Kidney (tissue), 14 donors: Measurements from ENCODE around the gene AUTS2. TPM values are rescaled to one million over a fixed set of nuclear protein-coding genes. Genes with fewer than 3 reads are reported as not detected.

Source experiments
- DNase-seq, 5 donors: peaks; one replicate each; pipeline ENCODE4 v3.0.0-alpha.2; 2013 to 2020
- FAIRE-seq: peaks from 2 replicates; lab custom pipeline; 2012; peaks lifted over from hg19 to GRCh38; lab: Jason Lieb, UNC
- H3K27ac ChIP-seq, 2 donors: one replicate each; pipeline ENCODE4 v1.7.0; 2013; ENCODE audit warnings: low read depth in 2 of 2, low read length in 2 of 2, inconsistent platforms in 1 of 2
- H3K27me3 ChIP-seq: one replicate; pipeline ENCODE4 v1.7.1; 2013; ENCODE audit warnings: low read length, inconsistent platforms; ENCODE audit not compliant: control insufficient read depth, insufficient read depth
- H3K36me3 ChIP-seq, 3 donors: one replicate each; pipeline versions ENCODE4 v1.7.0 to v1.7.1; 2013; ENCODE audit warnings: low read length in 3 of 3, control low read depth in 1 of 3, inconsistent platforms in 1 of 3; ENCODE audit not compliant: insufficient read depth in 3 of 3, control insufficient read depth in 2 of 3
- H3K4me1 ChIP-seq, 3 donors: one replicate each; pipeline versions ENCODE4 v1.7.0 to v1.7.1; 2013; ENCODE audit warnings: low read length in 3 of 3, inconsistent platforms in 1 of 3, low read depth in 1 of 3; ENCODE audit not compliant: control insufficient read depth in 2 of 3, insufficient read depth in 2 of 3
- H3K4me3 ChIP-seq, 3 donors: one replicate each; pipeline versions ENCODE4 v1.7.0 to v1.8.1; 2013; ENCODE audit warnings: low read length in 3 of 3, control low read depth in 1 of 3, inconsistent platforms in 1 of 3
- H3K9ac ChIP-seq, 3 donors: one replicate each; pipeline versions ENCODE4 v1.7.0 to v1.7.1; 2013; ENCODE audit warnings: low read length in 3 of 3, control low read depth in 1 of 3, inconsistent platforms in 1 of 3
- H3K9me3 ChIP-seq, 3 donors: one replicate each; pipeline versions ENCODE4 v1.7.0 to v1.7.1; 2013; ENCODE audit warnings: low read length in 3 of 3, control low read depth in 1 of 3, inconsistent platforms in 1 of 3; ENCODE audit not compliant: control insufficient read depth in 2 of 3, insufficient read depth in 1 of 3
- intact Hi-C: fragments of 100-400 bp; cut with DNase I; formaldehyde crosslinking; loops from one replicate; pipeline ENCODE4 v1.11.1; 2022
- polyA plus RNA-seq: library from polyadenylated mRNA; stranded (reverse); fragments of 350-450 nt; fragmentation: Illumina TruSeq; extraction: RNeasy Lipid Tissue Mini Kit (QIAGEN cat#74804); gene quantifications from one replicate; pipeline ENCODE4 v1.2.3, GENCODE V29; 2014; ENCODE audit warnings: low read depth, low replicate concordance; ENCODE audit not compliant: insufficient read depth
- total RNA-seq: library from RNA; stranded (reverse); fragmentation: NEBNext Ultra II Directional; extraction: Animal tissue kit (Norgen Biotek cat#: 25700); gene quantifications from one replicate; pipeline ENCODE4 v1.2.1, GENCODE V29; 2021
- TF ChIP-seq, protein P1 (sequence below): IDR thresholded peaks from 3 replicates; pipeline ENCODE4 v1.5.1; 2012; ENCODE audit warnings: mild to moderate bottlenecking, moderate library complexity, borderline replicate concordance; ENCODE audit not compliant: insufficient read depth; ENCODE audit errors: extremely low read depth
- donor health status: control.
- donor health status: control.
- donor health status: control.
- donor health status: control.
- donor health status: control.
- donor health status: DM: yes; HTN: yes; CAD: no.
- donor health status: Normal renal cell carcinoma (clear cell type).

The AUTS2 gene
- total and polyA plus RNA-seq, 2 donors from 2014 or later: 5.2 to 33.8 TPM

- H3K9ac ChIP-seq: no peak overlapping the region
- FAIRE-seq: no peak
- no peaks in the 10 kb centered on the region for H3K9me3 ChIP-seq
- H3K36me3 ChIP-seq: no peaks in the 10 kb centered on the region
- intact Hi-C loops: no loop called here
- H3K27ac ChIP-seq: no peak overlapping the region
- TF ChIP-seq, protein P1, sequence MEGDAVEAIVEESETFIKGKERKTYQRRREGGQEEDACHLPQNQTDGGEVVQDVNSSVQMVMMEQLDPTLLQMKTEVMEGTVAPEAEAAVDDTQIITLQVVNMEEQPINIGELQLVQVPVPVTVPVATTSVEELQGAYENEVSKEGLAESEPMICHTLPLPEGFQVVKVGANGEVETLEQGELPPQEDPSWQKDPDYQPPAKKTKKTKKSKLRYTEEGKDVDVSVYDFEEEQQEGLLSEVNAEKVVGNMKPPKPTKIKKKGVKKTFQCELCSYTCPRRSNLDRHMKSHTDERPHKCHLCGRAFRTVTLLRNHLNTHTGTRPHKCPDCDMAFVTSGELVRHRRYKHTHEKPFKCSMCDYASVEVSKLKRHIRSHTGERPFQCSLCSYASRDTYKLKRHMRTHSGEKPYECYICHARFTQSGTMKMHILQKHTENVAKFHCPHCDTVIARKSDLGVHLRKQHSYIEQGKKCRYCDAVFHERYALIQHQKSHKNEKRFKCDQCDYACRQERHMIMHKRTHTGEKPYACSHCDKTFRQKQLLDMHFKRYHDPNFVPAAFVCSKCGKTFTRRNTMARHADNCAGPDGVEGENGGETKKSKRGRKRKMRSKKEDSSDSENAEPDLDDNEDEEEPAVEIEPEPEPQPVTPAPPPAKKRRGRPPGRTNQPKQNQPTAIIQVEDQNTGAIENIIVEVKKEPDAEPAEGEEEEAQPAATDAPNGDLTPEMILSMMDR: no peak
- no peak overlapping the region for H3K4me3 ChIP-seq
- no peaks in the 10 kb centered on the region for H3K27me3 ChIP-seq
- DNase-seq: peak in 1 of 5 donors; percentile 33
- peaks cover 0 to 2% (median 0%) of the 10 kb centered on the region in 3 donors for H3K4me1 ChIP-seq
These were observed 72.4 kb downstream of the AUTS2 start for GRCh38 chr7:69670701-69671100.

GRCh38 chr7:69673074-69673473, 74.8 kb downstream of the AUTS2 start:
- H3K4me1 ChIP-seq: peaks cover 0 to 2% (median 0%) of the 10 kb centered on the region in 3 donors
- H3K4me3 ChIP-seq: no peak overlapping the region
- no peak for DNase-seq
- no peak overlapping the region for H3K27ac ChIP-seq
- H3K9me3 ChIP-seq: no peaks in the 10 kb centered on the region
- no peaks in the 10 kb centered on the region for H3K36me3 ChIP-seq
- no peaks in the 10 kb centered on the region for H3K27me3 ChIP-seq
- TF ChIP-seq, protein P1: no peak
- FAIRE-seq: no peak
- H3K9ac ChIP-seq: no peak overlapping the region
- intact Hi-C loops: no loop called here

DNA sequence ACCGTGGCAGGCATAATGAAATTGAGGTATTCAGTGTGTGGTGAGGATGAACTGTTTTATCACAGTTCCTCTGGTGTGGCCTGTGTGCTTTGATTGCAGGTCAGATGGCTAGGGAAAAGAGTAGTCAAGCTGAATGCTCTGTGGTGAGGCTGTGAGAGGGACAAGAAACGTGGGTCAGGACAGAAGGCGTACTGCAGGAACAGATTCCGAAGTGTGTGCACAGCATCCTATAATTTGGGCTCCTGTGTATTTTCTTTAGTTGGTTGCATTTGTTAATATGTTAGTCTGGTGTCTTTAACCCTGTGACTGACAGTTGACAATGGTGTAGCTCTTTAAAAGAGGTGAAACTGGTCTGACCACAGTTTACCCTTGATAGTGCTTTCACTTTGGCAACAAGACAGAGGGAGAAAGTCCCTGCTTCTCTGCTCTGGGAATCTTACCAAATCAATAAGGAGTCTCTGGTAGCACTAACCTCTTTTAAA, 76.5 kb downstream of the AUTS2 start:
- no peak overlapping the region for H3K27ac ChIP-seq
- no peak for FAIRE-seq
- H3K36me3 ChIP-seq: no peaks in the 10 kb centered on the region
- no peak overlapping the region for H3K4me3 ChIP-seq
- no peaks in the 10 kb centered on the region for H3K9me3 ChIP-seq
- TF ChIP-seq, protein P1: no peak
- DNase-seq: no peak
- no peaks in the 10 kb centered on the region for H3K27me3 ChIP-seq
- peaks cover 0 to 10% (median 0%) of the 10 kb centered on the region in 3 donors for H3K4me1 ChIP-seq
- intact Hi-C loops: no loop called here
- no peak overlapping the region for H3K9ac ChIP-seq

GRCh38 chr7:69676247-69676646, 78.0 kb downstream of the AUTS2 start:
- H3K27ac ChIP-seq: no peak overlapping the region
- H3K9me3 ChIP-seq: no peaks in the 10 kb centered on the region
- TF ChIP-seq, protein P1: no peak
- no peaks in the 10 kb centered on the region for H3K36me3 ChIP-seq
- H3K4me1 ChIP-seq: peaks cover 0 to 10% (median 0%) of the 10 kb centered on the region in 3 donors
- intact Hi-C loops: no loop called here
- no peak for FAIRE-seq
- no peak overlapping the region for H3K4me3 ChIP-seq
- H3K27me3 ChIP-seq: no peaks in the 10 kb centered on the region
- H3K9ac ChIP-seq: no peak overlapping the region
- no peak for DNase-seq
